Tibial nerve (tissue), 4 donors: ENCODE results near the gene SHMT2. TPM values are rescaled to one million over a fixed set of nuclear protein-coding genes. Genes with fewer than 3 reads are reported as not detected.

ENCODE experiments used
- DNase-seq, 2 donors: peaks; one replicate each; pipeline ENCODE4 v3.0.0-alpha.2; 2019; ENCODE audit warnings: low spot score in 2 of 2
- H3K27ac ChIP-seq, 4 donors: fragments of 200-600 bp; sonication (generic) in 3 of 4; one replicate each; pipeline ENCODE4 v1.5.1; 2017 to 2019; ENCODE audit warnings: mild to moderate bottlenecking in 1 of 4
- H3K27me3 ChIP-seq, 2 donors: fragments of 200-600 bp; sonication (generic) in 1 of 2; one replicate each; pipeline versions ENCODE4 v1.5.1 to v1.6.0; 2017 to 2019
- H3K36me3 ChIP-seq, 3 donors: fragments of 200-600 bp; sonication (generic); one replicate each; pipeline ENCODE4 v1.5.1; 2018 to 2019
- H3K4me1 ChIP-seq, 4 donors: fragments of 200-600 bp; sonication (generic) in 3 of 4; one replicate each; pipeline ENCODE4 v1.5.1; 2017 to 2019
- H3K4me3 ChIP-seq, 4 donors: fragments of 200-600 bp; sonication (generic) in 3 of 4; one replicate each; pipeline ENCODE4 v1.5.1; 2017 to 2019; ENCODE audit warnings: mild to moderate bottlenecking in 1 of 4, moderate library complexity in 1 of 4
- H3K9me3 ChIP-seq, 4 donors: fragments of 200-600 bp; sonication (generic) in 3 of 4; one replicate each; pipeline ENCODE4 v1.5.1; 2017 to 2019
- EP300 ChIP-seq, 2 donors: sonication (generic); formaldehyde crosslinking; IDR thresholded peaks; one replicate each; pipeline ENCODE4 v1.6.1; 2017; ENCODE audit warnings: antibody characterized with exemption in 2 of 2, mild to moderate bottlenecking in 1 of 2
- POLR2A ChIP-seq, 2 donors: fragments of 450-650 bp; IDR thresholded peaks; one replicate each; pipeline ENCODE4 v1.6.1; 2017; ENCODE audit warnings: antibody characterized with exemption in 2 of 2, mild to moderate bottlenecking in 2 of 2, moderate library complexity in 2 of 2
- WGBS, 2 donors: methylation state at CpG; one replicate each; pipeline ENCODE4 v1.1.5; 2018; 5-methylcytosine and 5-hydroxymethylcytosine counted together
- total RNA-seq, 4 donors: library from RNA; depleted of rRNA; stranded (reverse); fragments of >200 nt; gene quantifications; one replicate each; pipeline ENCODE4 v1.1.0, GENCODE V29; 2016
- TF ChIP-seq, protein P1 (sequence below), 5 experiments: fragments of 200-600 bp in 3 of 5; fragments of 450-650 bp in 2 of 5; sonication (generic) in 3 of 5; IDR thresholded peaks; one replicate each; pipeline ENCODE4 v1.5.1; 2016 to 2019; ENCODE audit warnings: antibody characterized with exemption in 5 of 5, mild to moderate bottlenecking in 3 of 5, moderate library complexity in 2 of 5

Gene SHMT2
- total RNA-seq, 4 donors from 2014 or later: 18.4 to 77.3 (median 32.6) TPM

DNA sequence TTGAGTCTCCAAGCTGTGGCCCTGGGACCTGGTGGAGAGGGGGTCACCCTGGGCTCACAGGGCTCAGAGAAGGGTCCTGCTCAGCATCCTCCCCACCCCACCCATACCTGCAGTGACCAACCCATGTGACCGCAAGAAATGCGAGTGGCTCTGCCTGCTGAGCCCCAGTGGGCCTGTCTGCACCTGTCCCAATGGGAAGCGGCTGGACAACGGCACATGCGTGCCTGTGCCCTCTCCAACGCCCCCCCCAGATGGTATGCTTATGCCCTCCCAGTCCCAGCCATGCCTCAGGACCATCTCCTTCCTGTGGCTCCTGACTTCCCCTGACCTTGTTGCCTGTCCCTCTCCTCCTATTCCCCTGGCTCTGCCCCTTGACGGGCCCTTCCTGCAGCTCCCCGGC is 19.6 kb upstream of the SHMT2 start:
- no peak for TF ChIP-seq EP300 (IDR thresholded peaks at IDR 0.05)
- no peak for TF ChIP-seq POLR2A (IDR thresholded peaks at IDR 0.05)
- TF ChIP-seq, protein P1, sequence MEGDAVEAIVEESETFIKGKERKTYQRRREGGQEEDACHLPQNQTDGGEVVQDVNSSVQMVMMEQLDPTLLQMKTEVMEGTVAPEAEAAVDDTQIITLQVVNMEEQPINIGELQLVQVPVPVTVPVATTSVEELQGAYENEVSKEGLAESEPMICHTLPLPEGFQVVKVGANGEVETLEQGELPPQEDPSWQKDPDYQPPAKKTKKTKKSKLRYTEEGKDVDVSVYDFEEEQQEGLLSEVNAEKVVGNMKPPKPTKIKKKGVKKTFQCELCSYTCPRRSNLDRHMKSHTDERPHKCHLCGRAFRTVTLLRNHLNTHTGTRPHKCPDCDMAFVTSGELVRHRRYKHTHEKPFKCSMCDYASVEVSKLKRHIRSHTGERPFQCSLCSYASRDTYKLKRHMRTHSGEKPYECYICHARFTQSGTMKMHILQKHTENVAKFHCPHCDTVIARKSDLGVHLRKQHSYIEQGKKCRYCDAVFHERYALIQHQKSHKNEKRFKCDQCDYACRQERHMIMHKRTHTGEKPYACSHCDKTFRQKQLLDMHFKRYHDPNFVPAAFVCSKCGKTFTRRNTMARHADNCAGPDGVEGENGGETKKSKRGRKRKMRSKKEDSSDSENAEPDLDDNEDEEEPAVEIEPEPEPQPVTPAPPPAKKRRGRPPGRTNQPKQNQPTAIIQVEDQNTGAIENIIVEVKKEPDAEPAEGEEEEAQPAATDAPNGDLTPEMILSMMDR (IDR thresholded peaks at IDR 0.05): no peak
- 85 to 90% methylated on average over 8 of the region's 8 CpGs for WGBS, 2 donors
- Histone ChIP-seq H3K27me3 (peaks cover 0 to 6% of the 10 kb centered on the region in 2 donors), H3K36me3 (peaks cover 6 to 80% (median 11%) of the 10 kb centered on the region in 3 donors), H3K4me3 (no peak overlapping the region), H3K9me3 (no peaks in the 10 kb centered on the region), H3K27ac (peak overlapping the region in 1 of 4 donors; percentile 78), H3K4me1 (peaks cover 0 to 41% (median 18%) of the 10 kb centered on the region in 4 donors)
- DNase-seq: no peak

DNA sequence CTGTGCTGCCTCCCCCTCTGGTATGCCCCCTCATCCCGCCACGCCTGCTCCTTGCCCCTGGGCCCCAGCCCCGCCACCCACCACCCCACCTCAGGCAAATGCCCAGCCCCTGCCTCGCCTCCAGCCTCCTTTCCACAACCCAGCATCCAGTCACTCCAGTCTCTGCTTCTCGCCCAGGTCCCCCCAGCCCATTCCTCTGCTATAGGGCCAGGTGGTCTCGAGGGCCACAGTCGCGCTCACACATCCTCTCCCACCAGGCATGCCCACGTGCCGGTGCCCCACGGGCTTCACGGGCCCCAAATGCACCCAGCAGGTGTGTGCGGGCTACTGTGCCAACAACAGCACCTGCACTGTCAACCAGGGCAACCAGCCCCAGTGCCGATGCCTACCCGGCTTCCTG is 19.1 kb upstream of the SHMT2 start:
- Histone ChIP-seq H3K27ac (no peak overlapping the region), H3K4me3 (no peak overlapping the region), H3K27me3 (peaks cover 0 to 12% of the 10 kb centered on the region in 2 donors), H3K36me3 (peaks cover 6 to 75% (median 11%) of the 10 kb centered on the region in 3 donors), H3K9me3 (no peaks in the 10 kb centered on the region), H3K4me1 (peaks cover 0 to 46% (median 19%) of the 10 kb centered on the region in 4 donors)
- TF ChIP-seq EP300 (IDR thresholded peaks at IDR 0.05): no peak
- TF ChIP-seq, protein P1 (IDR thresholded peaks at IDR 0.05): no peak
- no peak for DNase-seq
- 90 to 91% methylated on average over 15 of the region's 15 CpGs for WGBS, 2 donors

DNA sequence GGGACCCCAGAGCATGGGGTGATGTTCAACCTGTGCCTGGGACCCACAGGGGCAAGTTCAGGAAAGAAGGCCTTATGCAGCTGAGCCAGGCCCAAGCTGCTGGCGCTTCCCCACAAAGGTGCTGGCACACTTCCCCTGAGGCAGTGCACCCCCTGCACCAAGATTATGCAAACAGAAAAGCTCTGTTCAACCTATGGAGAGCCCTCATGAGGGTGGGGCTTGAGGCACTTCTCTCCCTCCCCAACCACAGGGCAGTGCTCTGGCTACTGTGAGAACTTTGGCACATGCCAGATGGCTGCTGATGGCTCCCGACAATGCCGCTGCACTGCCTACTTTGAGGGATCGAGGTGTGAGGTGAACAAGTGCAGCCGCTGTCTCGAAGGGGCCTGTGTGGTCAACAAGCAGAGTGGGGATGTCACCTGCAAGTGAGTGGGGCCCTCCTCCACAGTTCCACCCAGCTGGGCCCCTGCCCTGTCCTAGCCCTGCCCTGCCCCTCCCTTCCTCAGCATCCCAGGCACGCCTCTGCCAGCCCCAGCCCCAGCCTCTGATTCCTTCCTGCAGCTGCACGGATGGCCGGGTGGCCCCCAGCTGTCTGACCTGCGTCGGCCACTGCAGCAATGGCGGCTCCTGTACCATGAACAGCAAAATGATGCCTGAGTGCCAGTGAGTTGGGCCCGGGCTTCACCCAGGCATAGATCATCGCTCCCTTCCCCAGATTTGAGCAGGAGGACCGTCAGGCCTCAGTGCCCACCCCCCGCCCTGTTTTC is 18.4 kb upstream of the SHMT2 start:
- 78 to 82% methylated on average over 12 to 14 of the region's 16 CpGs for WGBS, 2 donors
- DNase-seq: no peak
- Histone ChIP-seq H3K36me3 (peaks cover 3 to 68% (median 8%) of the 10 kb centered on the region in 3 donors), H3K27me3 (peaks cover 0 to 18% of the 10 kb centered on the region in 2 donors), H3K9me3 (no peaks in the 10 kb centered on the region), H3K27ac (no peak overlapping the region), H3K4me1 (peaks cover 0 to 53% (median 22%) of the 10 kb centered on the region in 4 donors), H3K4me3 (no peak overlapping the region)
- TF ChIP-seq, protein P1 (IDR thresholded peaks at IDR 0.05): no peak
- TF ChIP-seq POLR2A (IDR thresholded peaks at IDR 0.05): no peak
- no peak for TF ChIP-seq EP300 (IDR thresholded peaks at IDR 0.05)

DNA sequence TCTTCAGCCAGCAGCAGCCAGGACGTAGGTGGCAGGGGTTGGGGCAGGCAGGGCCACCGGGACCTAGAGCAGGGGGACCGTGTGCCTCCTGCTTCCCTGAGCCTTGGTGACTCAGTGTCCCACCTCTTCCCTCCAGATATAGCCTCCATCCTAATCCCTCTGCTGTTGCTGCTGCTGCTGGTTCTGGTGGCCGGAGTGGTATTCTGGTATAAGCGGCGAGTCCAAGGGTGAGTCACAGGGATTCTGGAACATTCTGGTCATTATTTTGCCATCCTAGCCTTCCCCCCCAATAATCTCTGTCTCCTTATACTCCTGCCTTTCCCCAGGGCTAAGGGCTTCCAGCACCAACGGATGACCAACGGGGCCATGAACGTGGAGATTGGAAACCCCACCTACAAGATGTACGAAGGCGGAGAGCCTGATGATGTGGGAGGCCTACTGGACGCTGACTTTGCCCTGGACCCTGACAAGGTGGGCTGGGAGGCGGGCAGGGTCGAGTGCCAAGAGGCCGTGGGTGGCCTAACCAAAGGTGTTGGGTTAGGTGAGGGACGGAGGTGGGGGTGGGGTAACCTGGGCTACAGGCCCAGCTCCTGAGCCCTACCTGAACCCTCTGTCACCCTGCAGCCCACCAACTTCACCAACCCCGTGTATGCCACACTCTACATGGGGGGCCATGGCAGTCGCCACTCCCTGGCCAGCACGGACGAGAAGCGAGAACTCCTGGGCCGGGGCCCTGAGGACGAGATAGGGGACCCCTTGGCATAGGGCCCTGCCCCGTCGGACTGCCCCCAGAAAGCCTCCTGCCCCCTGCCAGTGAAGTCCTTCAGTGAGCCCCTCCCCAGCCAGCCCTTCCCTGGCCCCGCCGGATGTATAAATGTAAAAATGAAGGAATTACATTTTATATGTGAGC is 17.5 kb upstream of the SHMT2 start:
- TF ChIP-seq POLR2A (IDR thresholded peaks at IDR 0.05) (no peak), EP300 (IDR thresholded peaks at IDR 0.05) (no peak)
- TF ChIP-seq, protein P1 (IDR thresholded peaks at IDR 0.05): no peak
- WGBS, 2 donors: 78 to 80% methylated on average over 26 to 27 of the region's 27 CpGs
- no peak for DNase-seq
- H3K27me3 ChIP-seq: peaks cover 0 to 26% of the 10 kb centered on the region in 2 donors
- H3K4me1 ChIP-seq: peaks cover 0 to 61% (median 29%) of the 10 kb centered on the region in 4 donors
- peaks cover 0 to 59% (median 3%) of the 10 kb centered on the region in 3 donors for H3K36me3 ChIP-seq
- H3K4me3 ChIP-seq: no peak overlapping the region
- H3K27ac ChIP-seq: no peak overlapping the region
- no peaks in the 10 kb centered on the region for H3K9me3 ChIP-seq
